Measurements from ENCODE around the gene DHRSX.
"Not testable (repeated sequence)": the region's sequence is repeated elsewhere in the genome, so short reads cannot be mapped to it uniquely, and the experiment has no call there.

DHRSX gene

DNA sequence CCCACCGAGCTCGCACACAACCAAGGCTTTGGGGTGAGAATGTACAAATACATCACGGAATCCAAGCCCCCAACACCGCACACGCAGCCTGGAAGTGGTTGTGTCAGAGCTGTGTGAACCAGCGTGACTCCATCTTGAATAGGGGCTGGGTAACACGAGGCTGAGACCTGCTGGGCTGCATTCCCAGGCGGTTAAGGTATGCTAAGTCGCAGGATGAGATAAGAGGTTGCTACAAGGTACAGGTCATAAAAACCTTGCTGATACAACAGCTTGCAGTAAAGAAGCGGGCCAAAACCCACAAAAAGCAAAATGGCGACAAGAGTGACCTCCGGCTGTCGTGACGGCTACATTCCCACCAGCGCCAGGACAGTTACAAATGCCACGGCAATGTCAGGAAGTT lies 258.4 kb downstream of the DHRSX start:
- no peak for DNase-seq

DNA sequence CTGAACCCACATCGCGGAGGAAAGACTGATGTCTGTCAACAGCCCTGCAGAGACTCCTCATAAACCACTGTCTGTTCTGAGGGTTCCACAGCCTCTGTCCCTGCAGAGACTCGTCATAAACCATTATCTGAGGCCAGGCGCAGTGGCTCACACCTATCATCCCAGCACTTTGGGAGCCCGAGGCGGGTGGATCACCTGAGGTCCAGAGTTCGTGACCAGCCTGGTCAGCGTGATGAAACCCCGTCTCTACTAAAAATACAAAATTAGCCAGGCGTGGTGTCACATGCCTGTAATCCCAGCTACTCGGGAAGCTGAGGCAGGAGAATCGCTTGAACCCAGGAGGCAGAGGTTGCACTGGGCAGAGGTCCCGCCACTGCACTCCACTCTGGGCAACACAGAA lies 259.3 kb downstream of the DHRSX start:
- DNase-seq, result not testable (repeated sequence)

- DNase-seq, result not testable (repeated sequence)
Measured at GRCh38 chrX:2240761-2241160, 260.0 kb downstream of the DHRSX start.

GRCh38 chrX:2237976-2238375 lies 262.8 kb downstream of the DHRSX start:
- DNase-seq, result no peak

DNA sequence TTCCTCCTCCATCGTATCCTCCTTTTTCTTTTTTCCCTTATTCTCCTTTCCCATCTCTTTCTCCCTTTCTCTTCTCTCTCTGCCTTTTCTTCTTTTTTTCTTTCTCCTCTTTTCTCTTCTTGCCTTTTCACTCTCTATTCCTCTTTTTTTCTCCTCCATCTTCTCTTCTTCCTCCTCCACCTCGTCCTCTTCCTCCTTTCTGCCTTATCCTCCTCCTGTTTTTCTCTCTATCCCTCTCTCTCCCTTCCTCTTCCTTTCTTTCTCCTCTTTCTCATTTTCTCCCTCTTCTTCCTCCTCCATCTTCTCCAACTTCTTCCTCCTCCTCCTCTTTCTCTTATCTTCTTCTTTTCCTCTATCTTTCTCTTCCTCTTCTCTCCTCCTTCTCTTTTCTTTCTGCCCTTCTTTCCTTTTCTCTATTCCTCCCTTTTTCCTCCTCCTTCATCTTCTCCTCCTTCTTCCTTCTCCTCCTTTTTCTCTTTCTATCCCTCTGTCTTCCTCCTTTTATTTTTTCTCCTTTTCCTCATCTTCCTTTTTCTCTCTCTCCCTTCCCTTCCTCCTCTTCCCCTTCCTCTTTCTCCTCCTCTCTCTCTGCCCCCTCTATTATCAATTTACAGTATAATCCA lies 269.1 kb downstream of the DHRSX start:
- DNase-seq, result no peak

- no peak for DNase-seq
Measured at GRCh38 chrX:2230457-2230856, 270.3 kb downstream of the DHRSX start.

- DNase-seq, result no peak
Measured at GRCh38 chrX:2228536-2228935, 272.2 kb downstream of the DHRSX start.

GRCh38 chrX:2226906-2227656 lies 273.7 kb downstream of the DHRSX start:
- DNase-seq, result no peak

- no peak for DNase-seq
Measured at GRCh38 chrX:2226182-2226581, 274.6 kb downstream of the DHRSX start.

DNA sequence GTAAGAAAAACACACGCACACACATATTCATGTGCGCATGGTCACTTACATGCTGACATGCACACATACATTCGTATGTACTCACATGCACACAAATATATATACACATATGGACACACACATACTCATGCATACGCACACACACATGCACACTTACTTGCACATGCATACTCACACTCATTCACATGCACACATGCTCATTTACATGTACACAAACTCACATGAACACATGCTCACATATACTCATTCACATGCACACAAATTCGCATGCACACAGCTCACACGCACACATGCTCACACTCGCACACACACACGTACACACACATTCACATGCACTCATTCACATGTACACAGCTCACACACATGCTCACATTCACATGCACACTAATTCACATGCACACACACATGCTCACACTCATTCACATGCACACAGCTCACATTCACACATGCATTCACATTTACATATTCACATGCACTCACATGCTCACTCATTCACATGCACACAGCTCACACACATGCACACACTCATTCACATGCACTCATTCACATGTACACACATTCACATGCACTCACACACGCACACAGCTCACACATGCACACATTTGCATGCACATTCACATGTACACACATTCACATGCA lies 276.1 kb downstream of the DHRSX start:
- DNase-seq, result no peak

GRCh38 chrX:2224161-2224560 lies 276.6 kb downstream of the DHRSX start:
- no peak for DNase-seq

DNA sequence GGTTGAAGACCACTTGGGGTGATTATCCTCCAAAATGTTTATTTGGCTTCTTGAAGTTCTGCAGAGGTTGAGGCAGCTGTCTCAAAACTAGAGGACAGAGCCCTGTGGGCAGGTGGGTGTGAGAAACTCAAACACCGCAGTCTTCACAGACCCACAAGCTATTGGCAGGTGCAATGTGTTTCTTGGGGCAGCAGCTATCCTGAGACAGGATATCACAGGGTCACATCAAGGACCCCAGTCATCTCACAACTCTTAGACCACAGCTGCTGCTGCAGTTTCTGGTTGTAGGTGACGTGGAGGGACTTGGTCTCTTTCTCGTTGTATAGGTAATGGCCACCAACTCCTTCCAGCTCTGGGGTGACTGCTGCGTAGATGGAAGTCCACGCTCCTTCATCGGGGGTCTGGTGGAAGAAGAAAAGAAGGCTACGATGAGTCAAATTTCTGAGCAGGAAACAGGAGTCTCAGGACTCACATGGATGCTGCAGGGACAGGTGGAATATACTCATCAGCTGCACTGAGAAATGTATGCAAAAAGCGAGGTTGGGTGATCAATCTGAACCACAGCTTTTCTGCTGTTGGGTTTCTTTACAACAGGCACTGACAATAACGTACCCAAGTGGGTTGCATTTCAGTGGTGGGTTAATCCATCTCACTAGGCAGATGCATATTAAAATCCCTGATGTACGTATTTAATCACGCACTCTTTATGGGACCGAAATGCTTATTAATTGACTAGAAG lies 279.8 kb downstream of the DHRSX start:
- DNase-seq, result no peak

- DNase-seq, result no peak
Measured at GRCh38 chrX:2220296-2220695, 280.5 kb downstream of the DHRSX start.

DNA sequence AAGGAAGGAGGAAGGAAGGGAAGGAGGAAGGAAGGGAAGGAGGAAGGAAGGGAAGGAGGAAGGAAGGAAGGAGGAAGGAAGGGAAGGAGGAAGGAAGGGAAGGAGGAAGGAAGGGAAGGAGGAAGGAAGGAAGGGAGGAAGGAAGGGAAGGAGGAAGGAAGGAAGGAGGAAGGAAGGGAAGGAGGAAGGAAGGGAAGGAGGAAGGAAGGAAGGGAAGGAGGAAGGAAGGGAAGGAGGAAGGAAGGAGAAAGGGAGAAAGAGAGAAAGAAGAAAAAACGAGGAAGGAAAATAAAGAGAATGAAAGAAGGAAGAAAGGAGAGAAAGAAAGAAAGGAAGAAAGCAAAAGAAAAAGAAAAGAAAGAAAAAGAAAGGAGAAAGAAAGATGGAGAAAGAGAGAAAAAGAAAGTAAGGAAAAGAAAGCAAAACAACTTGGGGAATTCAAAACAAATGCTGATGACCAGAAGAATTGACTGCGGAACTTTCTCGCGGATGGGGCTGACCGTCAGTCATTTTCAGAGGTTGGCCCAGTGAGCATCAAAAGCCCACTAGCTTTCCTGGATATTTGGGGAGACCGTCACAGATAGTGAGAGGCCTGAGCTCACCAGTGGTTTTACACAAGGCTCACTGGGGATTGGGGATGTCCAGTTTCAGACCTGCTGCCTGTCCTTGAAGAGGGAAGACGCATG lies 286.5 kb downstream of the DHRSX start:
- DNase-seq, result not testable (repeated sequence)

DNA sequence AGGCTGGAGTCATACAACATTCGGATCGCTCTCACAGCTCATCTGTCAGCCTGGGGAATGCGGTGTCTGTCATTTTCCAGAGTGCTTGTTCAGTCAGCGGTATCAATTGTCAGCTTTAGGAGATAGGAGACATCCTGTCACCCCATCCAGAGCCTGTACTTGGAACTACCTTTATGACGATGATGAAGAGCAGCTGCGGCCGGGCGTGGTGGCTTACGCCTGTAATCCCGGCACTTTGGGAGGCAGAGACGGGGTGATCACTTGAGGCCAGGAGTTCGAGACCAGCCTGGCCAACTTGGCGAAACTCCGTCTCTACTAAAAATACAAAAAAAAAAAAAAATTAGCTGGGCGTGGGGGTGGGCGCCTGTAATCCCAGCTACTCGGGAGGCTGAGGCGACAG lies 289.1 kb downstream of the DHRSX start:
- not testable (repeated sequence) for DNase-seq

- no peak for DNase-seq
Measured at GRCh38 chrX:2193273-2193592, 307.5 kb downstream of the DHRSX start.

DNA sequence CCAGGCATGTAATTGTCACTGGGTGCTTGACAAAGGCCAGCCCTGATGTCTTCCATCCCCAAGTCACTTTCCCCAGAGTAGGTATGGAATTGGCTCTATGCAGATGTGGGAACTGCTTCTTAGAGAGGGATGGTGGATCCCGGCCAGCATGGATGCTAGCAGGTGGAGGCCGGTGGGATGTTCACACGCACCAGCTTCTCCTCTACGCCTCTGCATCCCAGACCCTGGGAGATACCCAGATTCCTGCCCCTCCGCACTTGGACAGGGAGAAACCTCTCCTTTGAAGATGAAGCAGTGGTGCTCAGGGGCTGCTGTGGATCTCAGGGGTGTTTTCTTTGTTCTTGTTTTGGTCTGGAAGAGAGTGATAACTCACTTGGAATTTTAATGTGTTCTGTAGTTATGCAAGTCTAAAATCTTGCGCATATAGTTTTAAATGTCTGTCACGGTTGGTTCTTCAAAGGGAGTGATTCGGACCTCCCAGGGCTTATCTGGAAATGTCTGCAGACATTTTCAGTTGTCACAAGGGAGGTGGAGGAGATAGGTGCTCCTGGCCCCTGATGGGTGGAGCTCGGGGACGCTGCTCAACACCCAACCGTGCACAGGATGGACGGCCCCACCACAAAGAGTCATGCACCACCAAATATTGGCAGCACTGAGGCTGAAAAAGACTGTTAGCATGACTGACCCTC lies 308.0 kb downstream of the DHRSX start:
- DNase-seq, result no peak

DNA sequence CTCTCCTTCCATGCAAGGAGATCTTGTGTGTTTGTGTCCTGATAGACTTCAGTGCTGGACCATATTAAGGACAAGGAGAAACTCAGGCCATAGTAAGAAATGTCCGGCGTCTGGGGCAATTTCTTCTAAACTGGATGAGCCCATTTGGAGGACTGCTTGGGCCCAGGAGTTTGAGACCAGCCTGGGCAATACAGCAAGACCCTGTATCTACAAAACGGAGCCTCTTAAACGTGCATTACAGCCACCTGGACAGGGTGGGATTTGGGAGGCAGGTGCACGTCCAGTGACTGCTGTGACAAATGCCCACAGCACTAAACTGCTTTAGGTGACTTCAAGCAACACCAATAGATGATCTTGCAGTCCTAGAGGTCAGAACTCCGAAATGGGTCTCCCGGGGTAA lies 311.9 kb downstream of the DHRSX start:
- DNase-seq, result no peak

DNA sequence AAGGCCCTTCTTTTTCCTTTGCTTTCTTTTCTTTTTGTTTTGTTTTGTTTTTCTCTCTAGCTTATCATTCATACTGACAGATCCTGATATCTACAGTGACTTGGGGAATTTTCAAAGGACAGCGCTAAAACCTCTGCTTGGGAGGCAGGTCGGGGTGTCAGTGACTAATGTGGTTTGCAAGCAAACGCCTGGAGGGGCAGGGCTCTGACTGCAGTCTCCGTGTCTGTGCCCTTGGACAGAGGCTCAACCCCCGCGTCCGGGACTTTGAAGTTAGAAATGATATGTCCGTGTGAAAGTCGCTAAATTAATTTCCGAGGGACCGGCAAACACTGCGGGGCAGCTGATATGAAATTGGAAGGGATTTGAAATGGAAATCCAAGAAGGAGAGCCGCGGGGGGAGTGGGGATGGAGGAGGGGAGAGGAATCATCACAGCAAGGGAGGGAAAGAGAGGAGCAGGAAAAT lies 312.4 kb downstream of the DHRSX start:
- DNase-seq, result no peak

- no peak for DNase-seq
Measured at GRCh38 chrX:2187352-2188115, 313.2 kb downstream of the DHRSX start.

DNA sequence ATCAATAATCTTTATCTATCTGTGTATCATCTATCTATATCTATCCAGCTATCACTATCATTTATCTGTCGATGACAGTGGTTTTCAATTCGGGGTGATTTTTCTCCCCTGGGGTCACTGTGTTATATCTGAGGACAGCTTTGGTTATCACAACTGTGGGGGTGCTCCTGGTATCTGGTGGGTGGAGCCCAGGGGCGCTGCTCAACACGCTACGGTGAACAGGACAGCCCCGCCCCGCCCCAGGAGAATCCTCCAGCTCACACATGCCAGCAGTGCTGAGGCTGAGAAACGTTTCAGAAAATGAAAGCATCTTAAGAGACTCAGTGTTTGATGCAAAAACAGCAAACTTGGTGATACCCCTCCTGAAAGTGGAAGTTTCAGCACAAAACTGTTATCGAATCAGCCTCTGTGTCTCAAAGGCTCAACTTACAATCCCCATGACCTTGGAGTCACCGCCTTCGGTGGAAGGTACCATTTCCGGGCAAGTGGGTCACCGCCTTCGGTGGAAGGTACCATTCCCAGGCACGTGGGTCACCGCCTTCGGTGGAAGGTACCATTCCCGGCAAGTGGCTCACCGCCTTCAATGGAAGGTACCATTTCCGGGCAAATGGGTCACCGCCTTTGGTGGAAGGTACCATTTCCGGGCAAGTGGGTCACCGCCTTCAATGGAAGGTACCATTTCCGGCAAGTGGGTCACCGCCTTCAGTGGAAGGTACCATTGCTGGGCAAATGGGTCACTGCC lies 315.3 kb downstream of the DHRSX start:
- no peak for DNase-seq

Measured in NCI-H774 (cell line).